AG04450 (cell line): Measurements from ENCODE around the gene IFNLR1. TPM values are rescaled to one million over a fixed set of nuclear protein-coding genes. Genes with fewer than 3 reads are reported as not detected.

Experiments used
- CTCF ChIA-PET: fragments of 300-600, 350-600 bp; formaldehyde crosslinking; extraction: SDS; loops from one replicate; lab custom pipeline; 2022; ENCODE audit warnings: antibody characterized with exemption, inconsistent platforms; lab: Charles Lee
- POLR2A ChIA-PET: fragments of 350-600 bp; formaldehyde crosslinking; extraction: SDS; loops from one replicate; lab custom pipeline; 2021; ENCODE audit warnings: antibody characterized with exemption, inconsistent platforms; lab: Yijun Ruan, JAX
- DNase-seq: peaks from one replicate; pipeline ENCODE4 v3.0.0-alpha.2; 2011; ENCODE audit warnings: low read depth, low spot score
- H3K27ac ChIP-seq: one replicate; pipeline ENCODE4 v1.5.1; 2012; ENCODE audit warnings: low read depth, low read length, control low read depth
- H3K27me3 ChIP-seq: one replicate; pipeline ENCODE4 v1.6.0; 2012; ENCODE audit warnings: low read length; ENCODE audit not compliant: control insufficient read depth, insufficient read depth
- H3K4me3 ChIP-seq: 2 replicates; pipeline ENCODE4 v1.5.1; 2011; ENCODE audit warnings: mild to moderate bottlenecking, low read depth, low read length, control low read depth
- H3K9me3 ChIP-seq: 2 replicates; pipeline ENCODE4 v1.5.1; 2012; ENCODE audit warnings: low read length; ENCODE audit not compliant: control insufficient read depth, insufficient read depth
- CTCF ChIP-seq: IDR thresholded peaks from 2 replicates; pipeline ENCODE4 v1.5.1; 2011; ENCODE audit warnings: low read depth, low read length, control low read depth, inconsistent platforms
- polyA minus RNA-seq: library from RNA; depleted of rRNA, polyadenylated mRNA; stranded (reverse); fragments of >200 nt; gene quantifications from 2 replicates; pipeline ENCODE4 v1.2.3, GENCODE V29; 2011; rRNA and poly(A)+ RNA removed
- polyA plus RNA-seq: library from polyadenylated mRNA; depleted of rRNA; stranded (reverse); fragments of >200 nt; gene quantifications from 2 replicates; pipeline ENCODE4 v1.2.3, GENCODE V29; 2011; rRNA removed

The IFNLR1 gene
- polyA plus RNA-seq, result not detected in 2 replicates
- polyA minus RNA-seq, result not detected in 2 replicates

- no peak for DNase-seq
- no peak for TF ChIP-seq CTCF
- no peaks in the 10 kb centered on the region for H3K9me3 ChIP-seq
- H3K27ac ChIP-seq, result no peak within 1 kb of the TSS
- H3K4me3 ChIP-seq, result peak within 1 kb of the TSS; percentile 52
- peaks cover 26% of the 10 kb centered on the region for H3K27me3 ChIP-seq
- CTCF ChIA-PET, result interaction anchor here (0.7 to 1.7 kb wide), 4 partner anchors 11 to 204 kb away, joined by 3 to 7 read pairs (median 4); no protein-coding TSS in a partner anchor
- POLR2A ChIA-PET, result no interaction called here
Observed at GRCh38 chr1:24186993-24187790, at the start of gene IFNLR1. Gene IFNLR1 (minus strand): TSS chr1:24187289. CDS start chr1:24187248, 41 bp downstream.

GRCh38 chr1:24235921-24236788, 49.1 kb upstream of the IFNLR1 start:
- Histone ChIP-seq H3K27me3 (peaks cover 7% of the 10 kb centered on the region), H3K4me3 (no peak overlapping the region), H3K27ac (no peak overlapping the region), H3K9me3 (peaks cover 6% of the 10 kb centered on the region; the same call in 1 of the 2 replicates)
- CTCF ChIA-PET, result interaction anchor here (0.8 to 2.7 kb wide), 5 partner anchors 12 to 157 kb away, joined by 3 to 20 read pairs (median 3); no protein-coding TSS in a partner anchor
- TF ChIP-seq CTCF, result no peak
- POLR2A ChIA-PET, result no interaction called here
- no peak for DNase-seq

GRCh38 chr1:24233684-24234600, 46.9 kb upstream of the IFNLR1 start:
- no peak overlapping the region for H3K4me3 ChIP-seq
- ChIA-PET CTCF (interaction anchor here (0.7 to 1.0 kb wide), 2 partner anchors 31 to 804 kb away, joined by 4 read pairs; no protein-coding TSS in a partner anchor), POLR2A (no interaction called here)
- DNase-seq, result no peak
- H3K27ac ChIP-seq, result no peak overlapping the region
- peaks cover 6% of the 10 kb centered on the region for H3K27me3 ChIP-seq
- no peak for TF ChIP-seq CTCF
- H3K9me3 ChIP-seq, result peaks cover 6% of the 10 kb centered on the region; the same call in 1 of the 2 replicates

- Histone ChIP-seq H3K4me3 (no peak overlapping the region), H3K9me3 (peaks cover 6% of the 10 kb centered on the region; the same call in 1 of the 2 replicates), H3K27me3 (peaks cover 12% of the 10 kb centered on the region), H3K27ac (no peak overlapping the region)
- no peak for DNase-seq
- ChIA-PET POLR2A (no interaction called here), CTCF (no interaction called here)
- no peak for TF ChIP-seq CTCF
Observed at GRCh38 chr1:24231701-24232100, 44.6 kb upstream of the IFNLR1 start.
